ENCODE results near the gene NUAK2. TPM values are rescaled to one million over a fixed set of nuclear protein-coding genes. Genes with fewer than 3 reads are reported as not detected.

The NUAK2 gene
- total RNA-seq, 1 donor from 2014 or later, result 3.3 TPM

GRCh38 chr1:205330150-205330549 is 8.6 kb upstream of the NUAK2 start:
- H3K27ac Mint-ChIP-seq (ENCODE audit: unreplicated experiment), result no peak overlapping the region
- H3K4me1 Mint-ChIP-seq (ENCODE audit: low read depth), result peaks cover 2% of the 10 kb centered on the region
- peaks cover 20% of the 10 kb centered on the region for H3K27me3 Mint-ChIP-seq (ENCODE audit: low read depth)
- no peaks in the 10 kb centered on the region for H3K9me3 Mint-ChIP-seq (ENCODE audit: low read depth)
- H3K36me3 Mint-ChIP-seq (ENCODE audit: low read depth), result no peaks in the 10 kb centered on the region
- no peak for TF ChIP-seq CTCF (IDR thresholded peaks at IDR 0.05)
- no peak overlapping the region for H3K4me3 Mint-ChIP-seq (ENCODE audit: unreplicated experiment)
- DNase-seq (ENCODE audit: low spot score), result no peak

- DNase-seq (ENCODE audit: low spot score), result no peak
- H3K27ac Mint-ChIP-seq (ENCODE audit: unreplicated experiment), result no peak overlapping the region
- no peaks in the 10 kb centered on the region for H3K36me3 Mint-ChIP-seq (ENCODE audit: low read depth)
- no peak overlapping the region for H3K4me3 Mint-ChIP-seq (ENCODE audit: unreplicated experiment)
- peaks cover 7% of the 10 kb centered on the region for H3K4me1 Mint-ChIP-seq (ENCODE audit: low read depth)
- TF ChIP-seq CTCF (IDR thresholded peaks at IDR 0.05), result no peak
- no peaks in the 10 kb centered on the region for H3K9me3 Mint-ChIP-seq (ENCODE audit: low read depth)
- H3K27me3 Mint-ChIP-seq (ENCODE audit: low read depth), result peaks cover 20% of the 10 kb centered on the region
These were observed 8.2 kb upstream of the NUAK2 start for GRCh38 chr1:205329719-205330118.

GRCh38 chr1:205328476-205328875 is 6.9 kb upstream of the NUAK2 start:
- peaks cover 15% of the 10 kb centered on the region for H3K27me3 Mint-ChIP-seq (ENCODE audit: low read depth)
- H3K9me3 Mint-ChIP-seq (ENCODE audit: low read depth), result no peaks in the 10 kb centered on the region
- H3K27ac Mint-ChIP-seq (ENCODE audit: unreplicated experiment), result no peak overlapping the region
- H3K4me1 Mint-ChIP-seq (ENCODE audit: low read depth), result peaks cover 9% of the 10 kb centered on the region
- TF ChIP-seq CTCF (IDR thresholded peaks at IDR 0.05), result no peak
- H3K36me3 Mint-ChIP-seq (ENCODE audit: low read depth), result no peaks in the 10 kb centered on the region
- DNase-seq (ENCODE audit: low spot score), result no peak
- no peak overlapping the region for H3K4me3 Mint-ChIP-seq (ENCODE audit: unreplicated experiment)

- no peak overlapping the region for H3K27ac Mint-ChIP-seq (ENCODE audit: unreplicated experiment)
- peaks cover 12% of the 10 kb centered on the region for H3K27me3 Mint-ChIP-seq (ENCODE audit: low read depth)
- peaks cover 10% of the 10 kb centered on the region for H3K4me1 Mint-ChIP-seq (ENCODE audit: low read depth)
- no peaks in the 10 kb centered on the region for H3K36me3 Mint-ChIP-seq (ENCODE audit: low read depth)
- no peak for TF ChIP-seq CTCF (IDR thresholded peaks at IDR 0.05)
- no peak for DNase-seq (ENCODE audit: low spot score)
- H3K4me3 Mint-ChIP-seq (ENCODE audit: unreplicated experiment), result no peak overlapping the region
- no peaks in the 10 kb centered on the region for H3K9me3 Mint-ChIP-seq (ENCODE audit: low read depth)
These were observed 5.4 kb upstream of the NUAK2 start for GRCh38 chr1:205326812-205327466.

- no peaks in the 10 kb centered on the region for H3K36me3 Mint-ChIP-seq (ENCODE audit: low read depth)
- H3K9me3 Mint-ChIP-seq (ENCODE audit: low read depth), result no peaks in the 10 kb centered on the region
- H3K4me1 Mint-ChIP-seq (ENCODE audit: low read depth), result peaks cover 21% of the 10 kb centered on the region
- peaks cover 9% of the 10 kb centered on the region for H3K27me3 Mint-ChIP-seq (ENCODE audit: low read depth)
- peak overlapping the region; percentile 72 for H3K27ac Mint-ChIP-seq (ENCODE audit: unreplicated experiment)
- DNase-seq (ENCODE audit: low spot score), result no peak
- H3K4me3 Mint-ChIP-seq (ENCODE audit: unreplicated experiment), result no peak overlapping the region
- peak; percentile 93 for TF ChIP-seq CTCF (IDR thresholded peaks at IDR 0.05)
These were observed 3.9 kb upstream of the NUAK2 start for GRCh38 chr1:205325334-205325884.

All from chondrocyte (in vitro differentiated cells).